Panc1 (cell line): ENCODE measurements around the gene ARHGAP12.

ENCODE experiments used
- POLR2AphosphoS5 ChIP-seq: IDR thresholded peaks from 2 replicates; pipeline ENCODE4 v1.6.1; 2012; ENCODE audit warnings: mild to moderate bottlenecking, low read depth, low read length, moderate library complexity
- TF ChIP-seq, protein P1 (sequence below): fragments of 450-650 bp; IDR thresholded peaks from 2 replicates; pipeline ENCODE4 v1.5.1; 2017; ENCODE audit warnings: mild to moderate bottlenecking

DNA sequence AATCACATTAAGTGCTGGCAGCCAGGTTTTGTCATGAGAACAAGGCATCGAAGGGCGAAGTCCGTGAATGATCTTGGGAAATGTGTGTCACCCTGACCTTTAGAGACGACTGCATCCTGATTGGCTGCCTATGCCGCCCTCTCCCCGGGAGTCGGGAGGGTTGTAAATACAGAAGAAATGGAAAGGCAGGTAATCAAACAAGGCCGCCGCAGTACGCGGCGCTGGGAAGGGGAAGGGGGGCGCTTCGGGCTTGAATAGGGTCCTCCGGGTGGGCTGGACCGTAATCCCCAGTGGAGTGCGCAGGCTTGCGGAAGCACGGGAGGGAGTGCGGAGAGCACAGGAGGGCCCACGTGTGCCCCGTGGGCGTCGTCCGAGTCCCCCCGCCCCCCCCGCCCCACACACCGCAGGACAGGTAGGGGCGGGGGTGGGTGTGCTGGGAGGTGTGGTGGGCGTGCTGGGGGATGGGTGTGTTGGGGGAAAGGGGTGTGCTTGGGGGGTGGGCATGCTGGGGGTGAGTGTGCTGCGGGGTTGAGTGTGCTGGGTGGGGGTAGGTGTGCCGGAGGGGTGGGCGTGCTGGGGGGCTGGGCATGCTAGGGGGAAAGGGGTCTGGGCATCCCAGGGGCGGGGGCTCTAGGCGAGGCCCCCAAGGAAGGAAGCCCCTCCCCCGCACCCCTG is 169.4 kb downstream of the ARHGAP12 start:
- TF ChIP-seq, protein P1, sequence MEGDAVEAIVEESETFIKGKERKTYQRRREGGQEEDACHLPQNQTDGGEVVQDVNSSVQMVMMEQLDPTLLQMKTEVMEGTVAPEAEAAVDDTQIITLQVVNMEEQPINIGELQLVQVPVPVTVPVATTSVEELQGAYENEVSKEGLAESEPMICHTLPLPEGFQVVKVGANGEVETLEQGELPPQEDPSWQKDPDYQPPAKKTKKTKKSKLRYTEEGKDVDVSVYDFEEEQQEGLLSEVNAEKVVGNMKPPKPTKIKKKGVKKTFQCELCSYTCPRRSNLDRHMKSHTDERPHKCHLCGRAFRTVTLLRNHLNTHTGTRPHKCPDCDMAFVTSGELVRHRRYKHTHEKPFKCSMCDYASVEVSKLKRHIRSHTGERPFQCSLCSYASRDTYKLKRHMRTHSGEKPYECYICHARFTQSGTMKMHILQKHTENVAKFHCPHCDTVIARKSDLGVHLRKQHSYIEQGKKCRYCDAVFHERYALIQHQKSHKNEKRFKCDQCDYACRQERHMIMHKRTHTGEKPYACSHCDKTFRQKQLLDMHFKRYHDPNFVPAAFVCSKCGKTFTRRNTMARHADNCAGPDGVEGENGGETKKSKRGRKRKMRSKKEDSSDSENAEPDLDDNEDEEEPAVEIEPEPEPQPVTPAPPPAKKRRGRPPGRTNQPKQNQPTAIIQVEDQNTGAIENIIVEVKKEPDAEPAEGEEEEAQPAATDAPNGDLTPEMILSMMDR = no peak
- no peak for TF ChIP-seq POLR2AphosphoS5
